CD4-positive, alpha-beta T cell treated with Interleukin-1 beta for 1 hour (primary cell): Measurements from ENCODE around the gene PDK2.

Experiments
- DNase-seq, 2 donors: peaks; one replicate each; pipeline ENCODE4 v3.0.0-alpha.2; 2020 to 2022

Gene PDK2

DNA sequence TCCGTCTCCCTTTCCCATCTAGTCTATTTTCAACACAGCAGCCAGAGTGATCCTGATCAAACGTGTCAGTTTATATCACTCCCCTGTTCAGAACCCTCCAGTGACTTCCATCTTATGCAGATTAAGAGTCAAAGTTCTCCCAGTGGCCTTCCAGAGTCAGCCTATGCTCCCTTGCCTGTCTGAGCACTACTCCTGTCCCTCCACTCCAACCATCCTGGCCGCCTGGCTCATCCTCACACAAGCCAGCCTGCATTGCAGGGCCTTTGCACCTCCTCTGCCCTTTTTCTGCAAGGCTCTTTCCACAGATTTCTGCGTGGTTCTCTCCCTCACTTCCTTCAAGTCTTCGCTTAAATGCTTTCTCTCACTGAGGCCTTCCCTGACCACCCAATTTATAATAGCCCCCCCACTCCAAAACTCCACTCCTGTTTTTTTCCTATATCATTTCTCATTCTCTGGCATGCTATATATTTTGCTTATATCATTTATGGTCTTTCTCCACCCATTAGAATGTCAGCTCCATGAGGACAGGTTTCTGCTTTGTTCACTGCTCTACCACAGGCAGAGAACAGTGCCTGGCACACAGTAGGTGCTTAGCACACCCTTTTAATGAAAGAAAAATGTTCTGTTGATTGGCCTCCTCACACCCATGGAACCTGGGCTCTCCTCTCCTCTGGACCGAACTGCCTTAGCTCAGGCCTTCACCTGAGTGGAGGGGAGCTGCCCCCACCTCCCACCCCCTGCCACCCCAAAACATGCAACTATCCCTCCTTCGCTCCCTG lies 25.5 kb downstream of the PDK2 start:
- no peak for DNase-seq

DNA sequence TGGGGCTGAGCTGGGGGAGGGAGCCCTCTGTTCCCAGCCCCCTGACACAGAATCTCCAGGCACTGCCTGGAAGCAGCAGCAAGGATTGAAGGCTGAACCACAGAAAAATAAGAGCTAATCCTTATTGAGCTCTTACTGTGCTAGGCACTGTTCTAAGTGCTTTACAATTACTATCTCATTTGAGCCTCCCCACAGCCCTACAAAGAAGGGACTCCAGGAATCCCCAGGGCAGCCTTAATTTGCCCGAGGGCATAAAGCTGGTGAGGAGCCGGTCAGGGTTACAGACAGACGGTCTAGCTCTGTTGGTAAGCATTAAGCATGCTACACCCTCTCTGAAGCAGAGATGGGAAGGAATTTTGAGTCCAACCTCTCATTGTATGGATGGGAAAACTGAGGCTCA lies 27.8 kb downstream of the PDK2 start:
- DNase-seq: no peak

DNA sequence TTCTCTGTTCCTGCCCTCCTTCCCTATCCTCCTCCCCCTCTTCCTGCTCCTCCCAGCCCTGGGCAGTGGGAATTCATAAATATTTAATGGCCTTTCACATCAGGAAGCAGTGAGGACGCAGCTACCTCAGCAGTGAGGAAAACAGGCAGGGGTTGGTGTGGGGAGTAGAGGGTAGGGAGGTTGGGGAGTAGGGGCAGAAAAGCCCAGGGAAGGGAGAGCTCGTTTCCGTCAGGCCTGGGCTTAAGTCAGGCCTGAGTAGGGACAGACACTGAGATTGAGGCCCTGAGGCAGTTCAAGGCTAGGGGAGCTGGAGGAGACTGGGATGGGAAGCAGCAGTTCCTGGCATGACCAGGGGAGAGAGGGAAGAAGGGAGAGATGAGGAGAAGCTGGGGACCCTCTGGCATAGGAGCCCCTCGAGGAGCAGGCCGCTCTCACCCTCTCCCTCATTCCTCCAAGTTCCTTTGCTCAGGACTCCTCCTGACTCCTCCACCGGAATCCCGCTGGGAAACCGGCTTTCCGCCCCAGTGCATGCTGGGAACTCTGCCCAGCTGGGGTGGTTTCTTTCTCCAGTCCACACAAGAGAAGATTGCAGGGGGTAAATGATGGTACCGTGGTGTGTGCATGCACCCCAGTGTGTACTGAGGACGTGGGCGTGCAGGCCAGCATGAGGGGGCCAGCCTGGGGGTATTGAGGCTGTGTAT lies 28.6 kb downstream of the PDK2 start:
- no peak for DNase-seq

- no peak for DNase-seq
Observed at GRCh38 chr17:50125420-50125997, 30.4 kb downstream of the PDK2 start.

GRCh38 chr17:50127697-50128361 lies 32.7 kb downstream of the PDK2 start:
- no peak for DNase-seq

GRCh38 chr17:50128441-50129352 lies 33.5 kb downstream of the PDK2 start:
- no peak for DNase-seq

- no peak for DNase-seq
Observed at GRCh38 chr17:50129353-50129727, 34.2 kb downstream of the PDK2 start.

- DNase-seq: peak; percentile 55 to 65
Observed at GRCh38 chr17:50129728-50130558, 34.8 kb downstream of the PDK2 start, which contains the start of gene SAMD14. Gene SAMD14, minus strand, starts transcription at chr17:50130160. Its CDS starts 5,201 bp downstream, at chr17:50124959.

- no peak for DNase-seq
Observed at GRCh38 chr17:50130559-50131305, 35.6 kb downstream of the PDK2 start.

DNA sequence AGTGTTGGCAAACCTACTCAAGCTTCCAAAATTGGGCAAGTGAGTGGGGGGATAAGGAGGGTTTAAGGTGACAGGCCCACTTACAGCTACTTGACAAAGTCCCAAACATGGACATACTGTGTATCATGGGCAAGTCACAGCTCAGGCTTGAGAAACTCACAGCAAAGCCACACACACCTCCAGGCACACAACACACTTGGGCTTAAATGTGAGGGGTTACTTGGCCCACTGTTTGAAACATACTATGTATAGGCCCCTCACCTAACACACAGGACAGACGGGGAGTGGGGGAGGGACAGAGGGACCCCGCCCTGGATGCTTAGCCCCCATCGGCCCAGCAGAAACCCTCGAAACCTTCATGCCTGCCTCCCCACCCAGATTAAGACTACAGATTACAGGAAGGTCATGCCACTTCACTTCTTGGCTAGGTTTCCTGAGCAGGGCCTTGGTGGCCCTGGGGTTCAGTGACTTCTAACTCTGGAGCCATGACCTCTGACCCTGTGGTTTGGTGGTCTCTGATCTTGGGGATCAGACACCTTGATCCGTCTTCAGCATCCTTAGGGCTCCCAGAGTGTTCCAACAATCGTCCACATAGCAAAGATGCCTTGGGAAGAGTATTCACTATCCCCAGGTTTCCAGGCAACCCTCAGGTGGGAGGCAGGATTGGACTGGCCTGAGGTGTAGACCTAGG lies 37.1 kb downstream of the PDK2 start:
- no peak for DNase-seq

DNA sequence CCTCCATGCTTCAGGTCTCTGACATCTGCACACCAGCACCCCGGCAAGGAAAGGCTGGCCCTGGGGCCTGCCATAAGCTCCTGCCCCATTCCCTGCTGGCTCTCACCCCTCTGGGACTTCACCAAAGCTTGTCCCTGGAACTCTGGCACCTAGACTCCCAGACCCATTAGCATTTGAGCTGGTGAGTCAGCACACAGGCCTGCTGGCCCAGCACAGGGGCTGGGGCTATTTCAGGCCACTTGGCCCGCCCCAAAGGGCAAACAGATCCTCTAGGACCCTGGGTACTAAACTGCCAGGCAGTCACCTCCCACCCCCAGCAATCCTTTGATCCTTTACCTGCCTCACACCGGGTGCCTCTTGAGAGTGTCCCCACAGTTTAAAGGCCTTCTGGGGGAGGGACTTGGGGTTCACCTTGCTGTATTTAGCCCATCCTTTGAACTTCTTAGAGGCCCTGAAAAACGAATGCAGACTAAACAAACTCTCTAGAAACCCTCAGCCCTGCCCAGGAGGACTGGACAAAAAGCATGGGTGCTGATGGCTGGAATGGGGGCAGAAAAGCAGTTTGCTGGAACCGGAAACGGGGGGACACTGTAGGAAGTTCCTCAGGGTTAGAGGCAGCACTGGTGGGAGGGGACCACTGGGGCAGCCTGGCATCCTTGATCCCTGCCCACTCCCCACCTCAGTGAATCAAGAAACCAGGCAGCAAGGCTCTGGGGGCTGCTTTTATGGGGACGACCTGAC lies 38.0 kb downstream of the PDK2 start:
- no peak for DNase-seq

GRCh38 chr17:50133769-50134099 lies 38.6 kb downstream of the PDK2 start:
- DNase-seq: no peak

DNA sequence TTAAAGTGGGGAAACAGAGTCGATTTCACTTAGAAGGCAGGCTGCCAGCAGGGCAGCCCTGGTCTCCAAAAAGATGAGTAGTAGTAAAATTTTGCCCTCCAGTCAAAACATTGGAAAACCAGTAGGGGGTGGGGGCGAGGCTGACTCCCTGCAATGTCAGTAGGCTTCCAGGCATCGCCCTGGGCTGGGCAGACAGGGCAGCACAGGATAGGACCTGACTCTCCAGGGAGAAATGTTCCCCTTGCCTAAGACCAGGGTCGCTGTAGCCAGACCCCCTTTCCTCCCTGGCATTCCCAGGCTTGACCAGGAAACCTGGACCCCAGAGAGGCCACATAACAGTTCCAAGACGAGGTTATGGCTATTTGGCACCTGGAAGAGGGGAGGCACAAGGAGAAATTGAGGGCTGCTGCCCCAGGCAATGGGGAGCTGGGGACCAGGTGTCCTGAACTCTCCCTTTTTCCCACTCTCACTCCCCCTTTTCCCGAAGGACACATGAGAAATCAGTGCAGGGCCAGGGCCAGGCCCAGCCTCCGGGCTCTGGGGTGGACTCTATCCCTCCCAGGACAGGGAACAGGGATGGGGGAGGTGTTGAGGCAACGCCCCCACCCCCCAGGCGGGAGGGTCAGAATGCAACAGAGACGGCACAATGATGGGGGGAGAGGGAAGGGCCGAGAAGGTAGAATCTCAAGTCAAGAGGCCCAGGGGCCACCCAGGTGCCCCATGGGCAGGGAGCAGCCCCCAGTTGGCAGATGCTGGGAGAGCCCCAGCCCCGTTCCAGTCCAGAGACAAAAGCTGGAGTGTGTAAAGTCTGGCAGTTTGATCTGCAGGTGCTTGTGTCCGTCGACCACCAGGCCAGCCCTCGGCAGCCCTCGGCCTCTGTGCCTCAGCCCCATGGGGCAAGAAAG lies 39.3 kb downstream of the PDK2 start:
- no peak for DNase-seq

GRCh38 chr17:50135316-50136095 lies 40.4 kb downstream of the PDK2 start:
- DNase-seq: no peak

GRCh38 chr17:50136096-50136687 lies 41.0 kb downstream of the PDK2 start:
- no peak for DNase-seq

GRCh38 chr17:50137042-50137441 lies 41.9 kb downstream of the PDK2 start:
- no peak for DNase-seq

- no peak for DNase-seq
Observed at GRCh38 chr17:50139185-50139783, 44.1 kb downstream of the PDK2 start.
